Epidermal melanocyte (primary cell): Measurements from ENCODE around the gene RRBP1.

Source experiments
- DNase-seq: peaks from one replicate; pipeline ENCODE4 v3.0.0; 2011; ENCODE audit warnings: low spot score; ENCODE audit not compliant: insufficient read length

RRBP1 gene

GRCh38 chr20:17624070-17624469 lies 58.0 kb downstream of the RRBP1 start:
- no peak for DNase-seq

- no peak for DNase-seq
These were observed 59.1 kb downstream of the RRBP1 start for GRCh38 chr20:17622851-17623508.

- DNase-seq = no peak
These were observed 59.8 kb downstream of the RRBP1 start for GRCh38 chr20:17622086-17622850.

GRCh38 chr20:17621229-17621968 lies 60.6 kb downstream of the RRBP1 start:
- no peak for DNase-seq

- no peak for DNase-seq
These were observed 61.4 kb downstream of the RRBP1 start for GRCh38 chr20:17620371-17621228.

GRCh38 chr20:17619351-17620093 lies 62.5 kb downstream of the RRBP1 start:
- no peak for DNase-seq

- no peak for DNase-seq
These were observed 63.4 kb downstream of the RRBP1 start for GRCh38 chr20:17618673-17619013.

GRCh38 chr20:17617868-17618672 lies 64.0 kb downstream of the RRBP1 start:
- DNase-seq = no peak

GRCh38 chr20:17617212-17617867 lies 64.7 kb downstream of the RRBP1 start:
- no peak for DNase-seq

- DNase-seq = no peak
These were observed 65.4 kb downstream of the RRBP1 start for GRCh38 chr20:17616480-17617211.

GRCh38 chr20:17615645-17616479 lies 66.2 kb downstream of the RRBP1 start:
- DNase-seq = no peak

- no peak for DNase-seq
These were observed 67.0 kb downstream of the RRBP1 start for GRCh38 chr20:17614812-17615644.

GRCh38 chr20:17614176-17614811 lies 67.7 kb downstream of the RRBP1 start:
- DNase-seq = no peak

- DNase-seq = no peak
These were observed 68.5 kb downstream of the RRBP1 start for GRCh38 chr20:17613328-17614175.

- no peak for DNase-seq
These were observed 69.1 kb downstream of the RRBP1 start for GRCh38 chr20:17612992-17613327.
